Sigmoid colon (tissue), 4 donors: ENCODE measurements around the gene SPPL3.

Source experiments
- CTCF ChIP-seq, 4 experiments: fragments of 450-650 bp in 3 of 4; fragments of 200-600 bp in 1 of 4; IDR thresholded peaks; one replicate each; pipeline ENCODE4 v1.5.1; 2016 to 2019; ENCODE audit warnings: antibody characterized with exemption in 4 of 4, mild to moderate bottlenecking in 3 of 4, moderate library complexity in 2 of 4
- EP300 ChIP-seq, 4 donors: sonication (generic); formaldehyde crosslinking; IDR thresholded peaks; one replicate each; pipeline ENCODE4 v1.6.1; 2017; ENCODE audit warnings: antibody characterized with exemption in 4 of 4
- POLR2A ChIP-seq, 2 donors: fragments of 450-650 bp; IDR thresholded peaks; one replicate each; pipeline ENCODE4 v1.6.1; 2016; ENCODE audit warnings: antibody characterized with exemption in 2 of 2, mild to moderate bottlenecking in 2 of 2, moderate library complexity in 2 of 2
- POLR2AphosphoS5 ChIP-seq, 4 donors: sonication (generic); formaldehyde crosslinking; IDR thresholded peaks; one replicate each; pipeline ENCODE4 v1.6.1; 2017; ENCODE audit warnings: antibody characterized with exemption in 4 of 4

- TF ChIP-seq CTCF (IDR thresholded peaks at IDR 0.05) (no peak), POLR2A (IDR thresholded peaks at IDR 0.05) (no peak), EP300 (IDR thresholded peaks at IDR 0.05) (no peak), POLR2AphosphoS5 (IDR thresholded peaks at IDR 0.05) (no peak)
Observed at GRCh38 chr12:120736404-120737331, 167.5 kb downstream of the SPPL3 start.
